Heart left ventricle (tissue), 13 donors: ENCODE measurements around the gene GADD45A.

ENCODE experiments used
- CTCF ChIP-seq, 12 donors: fragments of 200-600 bp; sonication (generic) in 4 of 12; IDR thresholded peaks; one replicate each; pipeline versions ENCODE4 v1.5.0 to v1.8.0; 2018 to 2022; ENCODE audit warnings: antibody characterized with exemption in 12 of 12, mild to moderate bottlenecking in 5 of 12
- POLR2A ChIP-seq, 2 donors: fragments of 450-650 bp; IDR thresholded peaks; one replicate each; pipeline ENCODE4 v1.6.1; 2017; ENCODE audit warnings: antibody characterized with exemption in 2 of 2, mild to moderate bottlenecking in 2 of 2, moderate library complexity in 2 of 2
- donor health status: ischemic (EF 13 %, LVEDD 7.1; RV severe dilation, severe dysfunction).
- donor health status: DM: no; HTN: yes; CAD: no.
- donor health status: DM: no; HTN: no; CAD: no.
- donor health status: ischemic (EF 25% LVEDD 6.9; RV normal size, moderate dysfunction).
- donor health status: ischemic (EF 25% LVEDD 5.7; RV mildly dilated, moderate dysfunction).
- donor health status: ischemic (EF 35%, LVEDD 5.7; RV mildly dilated, moderate dysfunction).
- donor health status: nonischemic (EF 11% LVEDD 7.7; RV severe dilation, severe dysfunction).
- donor health status: DM: yes; HTN: yes; CAD: no.
- donor health status: PGD.
- donor health status: ischemic (EF 29% LVEDD 5.4; RV normal size, mild dysfunction).
- donor health status: nonischemic (EF 23%, LVEDD 6.1; RV moderate dilation, normal function).

GRCh38 chr1:67686267-67687197 lies 1.5 kb downstream of the GADD45A start:
- peak in 4 of 12 donors; percentile 6 to 30 (median 24) for TF ChIP-seq CTCF (IDR thresholded peaks at IDR 0.05)
- peak in 1 of 2 donors; percentile 61 for TF ChIP-seq POLR2A (IDR thresholded peaks at IDR 0.05)
